NB4 (cell line): ENCODE results near the gene OPN1SW.
A peak's percentile ranks its signal among the peaks of the same experiment; 100 is the strongest.

ENCODE experiments used
- DNase-seq: peaks from one replicate; pipeline ENCODE4 v3.0.0; 2010; ENCODE audit warnings: low read depth
- H3K4me3 ChIP-seq: one replicate; pipeline ENCODE4 v1.5.1; 2011; ENCODE audit warnings: mild to moderate bottlenecking, low read depth, low read length, moderate library complexity
- CTCF ChIP-seq: IDR thresholded peaks from one replicate; pipeline ENCODE4 v1.5.1; 2012; ENCODE audit warnings: low read depth, low read length
- MYC ChIP-seq: IDR thresholded peaks from 2 replicates; pipeline ENCODE4 v1.6.1; 2011; ENCODE audit warnings: low read depth, low read length
- POLR2A ChIP-seq: IDR thresholded peaks from 2 replicates; pipeline ENCODE4 v1.6.1; 2011; ENCODE audit warnings: mild to moderate bottlenecking; ENCODE audit not compliant: insufficient read length; ENCODE audit errors: extremely low read depth
- TF ChIP-seq, protein P1 (sequence below): IDR thresholded peaks from 2 replicates; pipeline ENCODE4 v1.6.1; 2011; ENCODE audit warnings: low read depth, low read length

Gene OPN1SW

GRCh38 chr7:128738570-128739047 lies 37.0 kb downstream of the OPN1SW start:
- H3K4me3 ChIP-seq: peak overlapping the region; percentile 92
- TF ChIP-seq POLR2A: no peak
- no peak for TF ChIP-seq MYC
- TF ChIP-seq CTCF: no peak
- TF ChIP-seq, protein P1, sequence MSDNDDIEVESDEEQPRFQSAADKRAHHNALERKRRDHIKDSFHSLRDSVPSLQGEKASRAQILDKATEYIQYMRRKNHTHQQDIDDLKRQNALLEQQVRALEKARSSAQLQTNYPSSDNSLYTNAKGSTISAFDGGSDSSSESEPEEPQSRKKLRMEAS: no peak
- DNase-seq: no peak

DNA sequence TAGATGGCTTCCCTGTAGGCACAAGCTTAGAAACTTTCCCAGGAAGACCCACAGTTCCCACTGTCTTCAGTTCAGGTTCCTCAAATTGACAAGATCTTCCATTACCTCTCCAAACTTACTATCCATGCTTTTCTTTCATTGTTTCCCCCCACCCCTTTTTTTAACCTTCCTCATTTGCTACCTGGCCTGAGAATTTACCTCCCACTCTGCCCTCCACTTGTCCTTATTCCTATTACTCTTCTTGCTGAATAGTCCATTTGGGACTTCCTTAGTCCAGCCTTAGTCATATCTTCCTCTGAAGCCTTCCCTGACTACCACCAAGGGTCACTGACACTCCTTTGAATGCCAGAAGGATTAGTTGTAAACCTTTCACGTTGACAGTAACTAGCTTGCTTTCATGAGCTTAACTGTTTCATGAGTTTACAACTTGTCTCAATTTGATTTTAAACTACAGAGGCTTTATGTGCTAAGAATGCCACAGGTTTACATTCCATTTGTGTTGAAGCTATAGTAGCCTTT lies 37.7 kb downstream of the OPN1SW start:
- no peak overlapping the region for H3K4me3 ChIP-seq
- no peak for DNase-seq
- TF ChIP-seq, protein P1: no peak
- TF ChIP-seq CTCF (no peak), POLR2A (no peak), MYC (no peak)

DNA sequence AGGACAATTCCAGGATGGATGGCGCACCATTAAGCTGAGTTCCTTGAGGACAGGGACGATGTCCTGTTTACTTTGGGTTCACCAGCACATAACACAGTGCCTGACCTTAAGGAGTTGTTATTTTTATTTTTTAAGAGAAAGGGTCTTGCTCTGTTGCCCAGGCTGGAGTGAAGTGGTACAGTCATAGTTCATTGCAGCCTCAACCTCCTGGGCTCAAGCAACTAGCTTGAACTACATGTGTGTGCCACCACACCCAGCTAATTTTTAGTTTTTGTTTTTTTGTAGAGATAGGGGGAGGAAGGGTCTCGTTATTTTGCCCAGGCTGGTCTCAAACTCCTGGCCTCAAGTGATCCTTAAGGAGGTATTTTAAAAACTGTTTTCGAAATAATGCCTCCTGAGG lies 38.2 kb downstream of the OPN1SW start:
- no peak overlapping the region for H3K4me3 ChIP-seq

DNA sequence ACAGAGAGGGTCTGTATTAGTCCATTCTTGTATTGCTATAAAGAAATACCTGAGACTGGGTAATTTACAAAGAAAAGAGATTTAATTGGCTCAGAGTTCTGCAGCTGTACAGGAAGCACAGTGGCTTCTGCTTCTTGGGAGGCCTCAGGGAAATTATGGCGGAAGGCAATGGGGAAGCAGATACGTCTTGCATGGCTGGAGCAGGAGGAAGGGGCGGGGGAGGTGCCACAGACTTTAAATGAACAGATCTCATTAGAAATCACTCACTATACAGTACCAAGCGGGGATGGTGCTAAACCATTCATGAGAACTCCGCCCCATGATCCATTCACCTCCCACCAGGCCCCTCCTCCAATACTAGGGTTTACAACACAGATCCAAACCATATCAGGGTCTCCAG lies 40.2 kb downstream of the OPN1SW start:
- DNase-seq: peak; percentile 54
- H3K4me3 ChIP-seq: no peak overlapping the region
- TF ChIP-seq, protein P1: no peak
- TF ChIP-seq CTCF: no peak
- TF ChIP-seq POLR2A: no peak
- no peak for TF ChIP-seq MYC

More for the DNA sequence above, 38.2 kb downstream of the OPN1SW start:
- TF ChIP-seq, protein P1: no peak
- TF ChIP-seq MYC: no peak
- TF ChIP-seq CTCF: no peak
- TF ChIP-seq POLR2A: no peak
- DNase-seq: no peak

- TF ChIP-seq CTCF (no peak), POLR2A (no peak), MYC (no peak)
- TF ChIP-seq, protein P1: no peak
- DNase-seq: peak; percentile 20
- no peak overlapping the region for H3K4me3 ChIP-seq
Measured at GRCh38 chr7:128734890-128735289, 40.7 kb downstream of the OPN1SW start.

DNA sequence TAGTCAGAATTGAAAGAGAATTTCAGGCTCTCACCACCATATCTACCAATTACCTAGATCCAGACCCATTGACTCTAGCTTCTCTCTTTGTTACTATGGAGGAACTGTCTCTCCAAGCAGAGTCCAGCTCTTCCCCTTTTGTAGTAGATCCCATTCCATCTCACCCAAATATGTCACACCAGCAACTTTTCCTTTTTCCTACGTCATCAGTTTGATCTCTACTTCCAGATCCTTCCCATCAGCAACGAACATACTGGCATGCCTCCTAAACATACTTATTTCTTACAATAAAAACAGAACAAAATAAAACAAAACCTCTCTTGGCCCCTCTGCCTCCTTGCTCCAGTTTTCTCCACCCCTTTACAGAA lies 42.3 kb downstream of the OPN1SW start:
- no peak for DNase-seq
- TF ChIP-seq MYC: no peak
- H3K4me3 ChIP-seq: no peak overlapping the region
